ENCODE measurements around the gene ILK. TPM values are rescaled to one million over a fixed set of nuclear protein-coding genes. Genes with fewer than 3 reads are reported as not detected.

Gene ILK
- total RNA-seq, 1 donor from 2014 or later: 118 TPM

DNA sequence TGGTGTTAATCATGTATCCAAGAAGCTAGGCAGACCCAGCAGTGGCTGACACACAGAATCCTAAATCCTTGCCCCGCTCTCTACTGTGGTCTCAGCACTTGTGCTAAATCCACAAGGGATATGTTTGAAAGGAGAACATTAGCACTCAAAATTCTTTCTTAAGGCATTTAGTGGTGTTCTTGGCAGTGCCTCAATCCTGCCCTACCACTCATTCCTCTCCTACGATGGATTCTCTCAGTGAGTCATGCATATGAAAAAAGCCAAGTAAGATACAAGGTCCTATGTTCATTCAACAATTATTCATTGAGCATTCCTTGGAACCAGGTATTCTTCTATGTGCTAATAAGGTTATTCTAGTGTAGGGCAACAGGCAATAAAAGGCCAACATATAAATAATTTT is 31.4 kb upstream of the ILK start:
- DNase-seq (ENCODE audit: low read depth): peak; percentile 32
- TF ChIP-seq, protein P1, sequence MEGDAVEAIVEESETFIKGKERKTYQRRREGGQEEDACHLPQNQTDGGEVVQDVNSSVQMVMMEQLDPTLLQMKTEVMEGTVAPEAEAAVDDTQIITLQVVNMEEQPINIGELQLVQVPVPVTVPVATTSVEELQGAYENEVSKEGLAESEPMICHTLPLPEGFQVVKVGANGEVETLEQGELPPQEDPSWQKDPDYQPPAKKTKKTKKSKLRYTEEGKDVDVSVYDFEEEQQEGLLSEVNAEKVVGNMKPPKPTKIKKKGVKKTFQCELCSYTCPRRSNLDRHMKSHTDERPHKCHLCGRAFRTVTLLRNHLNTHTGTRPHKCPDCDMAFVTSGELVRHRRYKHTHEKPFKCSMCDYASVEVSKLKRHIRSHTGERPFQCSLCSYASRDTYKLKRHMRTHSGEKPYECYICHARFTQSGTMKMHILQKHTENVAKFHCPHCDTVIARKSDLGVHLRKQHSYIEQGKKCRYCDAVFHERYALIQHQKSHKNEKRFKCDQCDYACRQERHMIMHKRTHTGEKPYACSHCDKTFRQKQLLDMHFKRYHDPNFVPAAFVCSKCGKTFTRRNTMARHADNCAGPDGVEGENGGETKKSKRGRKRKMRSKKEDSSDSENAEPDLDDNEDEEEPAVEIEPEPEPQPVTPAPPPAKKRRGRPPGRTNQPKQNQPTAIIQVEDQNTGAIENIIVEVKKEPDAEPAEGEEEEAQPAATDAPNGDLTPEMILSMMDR (conservative IDR thresholded peaks at IDR 0.05; ENCODE audit: low read depth, low read length): no peak
- H3K4me3 ChIP-seq (ENCODE audit: low read depth, low read length): no peak overlapping the region

- TF ChIP-seq, protein P1 (conservative IDR thresholded peaks at IDR 0.05; ENCODE audit: low read depth, low read length): no peak
- no peak overlapping the region for H3K4me3 ChIP-seq (ENCODE audit: low read depth, low read length)
- no peak for DNase-seq (ENCODE audit: low read depth)
These were observed 28.5 kb upstream of the ILK start for GRCh38 chr11:6574816-6575715.

- TF ChIP-seq, protein P1 (conservative IDR thresholded peaks at IDR 0.05; ENCODE audit: low read depth, low read length): no peak
- H3K4me3 ChIP-seq (ENCODE audit: low read depth, low read length): no peak overlapping the region
- no peak for DNase-seq (ENCODE audit: low read depth)
These were observed 26.9 kb upstream of the ILK start for GRCh38 chr11:6576471-6577373.

GRCh38 chr11:6578134-6578533 is 25.4 kb upstream of the ILK start:
- TF ChIP-seq, protein P1 (conservative IDR thresholded peaks at IDR 0.05; ENCODE audit: low read depth, low read length): no peak
- no peak overlapping the region for H3K4me3 ChIP-seq (ENCODE audit: low read depth, low read length)
- no peak for DNase-seq (ENCODE audit: low read depth)

- TF ChIP-seq, protein P1 (conservative IDR thresholded peaks at IDR 0.05; ENCODE audit: low read depth, low read length): no peak
- H3K4me3 ChIP-seq (ENCODE audit: low read depth, low read length): no peak overlapping the region
- no peak for DNase-seq (ENCODE audit: low read depth)
These were observed 23.9 kb upstream of the ILK start for GRCh38 chr11:6579681-6580080.

GRCh38 chr11:6583584-6583983 is 20.0 kb upstream of the ILK start:
- TF ChIP-seq, protein P1 (conservative IDR thresholded peaks at IDR 0.05; ENCODE audit: low read depth, low read length): no peak
- no peak overlapping the region for H3K4me3 ChIP-seq (ENCODE audit: low read depth, low read length)
- no peak for DNase-seq (ENCODE audit: low read depth)
